Nephron progenitor cell (in vitro differentiated cells): ENCODE results near the gene THSD4.
"Not testable (repeated sequence)": the region's sequence is repeated elsewhere in the genome, so short reads cannot be mapped to it uniquely, and the experiment has no call there.

Experiments used
- DNase-seq: peaks from one replicate; pipeline ENCODE4 v3.0.0; 2021
- H3K27ac Mint-ChIP-seq: 2 replicates; pipeline ENCODE4 v1.8.0; 2021; ENCODE audit warnings: mild to moderate bottlenecking, moderate library complexity, mixed read lengths
- H3K27me3 Mint-ChIP-seq: 2 replicates; pipeline ENCODE4 v1.8.0; 2021; ENCODE audit warnings: mild to moderate bottlenecking, low read depth, mixed read lengths; ENCODE audit not compliant: poor library complexity
- H3K36me3 Mint-ChIP-seq: 2 replicates; pipeline ENCODE4 v1.8.0; 2021; ENCODE audit warnings: low read depth, mixed read lengths
- H3K4me1 Mint-ChIP-seq: 2 replicates; pipeline ENCODE4 v1.8.0; 2021; ENCODE audit warnings: mixed read lengths
- H3K4me3 Mint-ChIP-seq: 2 replicates; pipeline ENCODE4 v1.8.0; 2021; ENCODE audit warnings: mild to moderate bottlenecking, moderate library complexity, mixed read lengths
- H3K9me3 Mint-ChIP-seq: 2 replicates; pipeline ENCODE4 v1.8.0; 2021; ENCODE audit warnings: mild to moderate bottlenecking, moderate library complexity, mixed read lengths
- TF ChIP-seq, protein P1 (sequence below): fragments of 200-600 bp; sonication (generic); IDR thresholded peaks from 2 replicates; pipeline ENCODE4 v1.5.0; 2021; ENCODE audit warnings: antibody characterized with exemption

The THSD4 gene

DNA sequence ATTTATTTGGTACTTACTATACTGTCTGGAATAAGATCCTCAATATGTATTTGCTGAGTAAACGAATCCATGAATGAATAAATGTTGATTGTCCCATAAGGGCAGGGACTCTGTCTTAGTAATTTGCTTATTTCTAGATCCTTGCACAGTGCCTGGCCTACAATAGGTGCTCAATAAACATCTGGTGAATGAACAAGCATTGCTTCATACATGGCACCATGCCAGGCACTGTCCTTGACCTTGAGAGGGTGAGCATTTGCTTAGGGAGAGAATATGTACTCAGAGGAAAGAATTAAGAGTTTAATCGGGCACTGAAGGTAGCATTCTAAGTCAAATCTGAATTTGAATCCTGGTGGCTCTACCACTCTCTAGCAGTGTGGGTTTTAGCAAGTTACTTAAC is 282.1 kb downstream of the THSD4 start:
- Mint-ChIP-seq H3K4me1 (peaks cover 46% of the 10 kb centered on the region), H3K9me3 (no peaks in the 10 kb centered on the region), H3K36me3 (no peaks in the 10 kb centered on the region), H3K4me3 (no peak overlapping the region), H3K27ac (no peak overlapping the region), H3K27me3 (peaks cover 3% of the 10 kb centered on the region)
- TF ChIP-seq, protein P1, sequence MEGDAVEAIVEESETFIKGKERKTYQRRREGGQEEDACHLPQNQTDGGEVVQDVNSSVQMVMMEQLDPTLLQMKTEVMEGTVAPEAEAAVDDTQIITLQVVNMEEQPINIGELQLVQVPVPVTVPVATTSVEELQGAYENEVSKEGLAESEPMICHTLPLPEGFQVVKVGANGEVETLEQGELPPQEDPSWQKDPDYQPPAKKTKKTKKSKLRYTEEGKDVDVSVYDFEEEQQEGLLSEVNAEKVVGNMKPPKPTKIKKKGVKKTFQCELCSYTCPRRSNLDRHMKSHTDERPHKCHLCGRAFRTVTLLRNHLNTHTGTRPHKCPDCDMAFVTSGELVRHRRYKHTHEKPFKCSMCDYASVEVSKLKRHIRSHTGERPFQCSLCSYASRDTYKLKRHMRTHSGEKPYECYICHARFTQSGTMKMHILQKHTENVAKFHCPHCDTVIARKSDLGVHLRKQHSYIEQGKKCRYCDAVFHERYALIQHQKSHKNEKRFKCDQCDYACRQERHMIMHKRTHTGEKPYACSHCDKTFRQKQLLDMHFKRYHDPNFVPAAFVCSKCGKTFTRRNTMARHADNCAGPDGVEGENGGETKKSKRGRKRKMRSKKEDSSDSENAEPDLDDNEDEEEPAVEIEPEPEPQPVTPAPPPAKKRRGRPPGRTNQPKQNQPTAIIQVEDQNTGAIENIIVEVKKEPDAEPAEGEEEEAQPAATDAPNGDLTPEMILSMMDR: no peak
- no peak for DNase-seq

- H3K27me3 Mint-ChIP-seq: peaks cover 3% of the 10 kb centered on the region
- no peak overlapping the region for H3K27ac Mint-ChIP-seq
- no peak for DNase-seq
- peaks cover 5% of the 10 kb centered on the region for H3K9me3 Mint-ChIP-seq
- no peak overlapping the region for H3K4me3 Mint-ChIP-seq
- no peaks in the 10 kb centered on the region for H3K36me3 Mint-ChIP-seq
- peaks cover 26% of the 10 kb centered on the region for H3K4me1 Mint-ChIP-seq
- TF ChIP-seq, protein P1: no peak
Observed at GRCh38 chr15:71400294-71400693, 285.0 kb downstream of the THSD4 start.

DNA sequence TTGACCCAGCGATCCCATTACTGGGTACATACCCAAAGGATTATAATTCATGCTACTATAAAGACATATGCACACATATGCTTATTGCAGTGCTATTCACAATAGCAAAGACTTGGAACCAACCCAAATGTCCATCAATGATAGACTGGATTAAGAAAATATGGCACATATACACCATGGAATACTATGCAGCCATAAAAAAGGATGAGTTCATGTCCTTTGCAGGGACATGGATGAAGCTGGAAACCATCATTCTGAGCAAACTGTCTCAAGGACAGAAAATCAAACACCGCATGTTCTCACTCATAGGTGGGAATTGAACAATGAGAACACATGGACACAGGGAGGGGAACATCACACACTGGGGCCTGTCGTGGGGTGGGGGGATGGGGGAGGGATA is 286.5 kb downstream of the THSD4 start:
- peaks cover 23% of the 10 kb centered on the region for H3K4me1 Mint-ChIP-seq
- H3K9me3 Mint-ChIP-seq, H3K27me3 Mint-ChIP-seq, H3K4me3 Mint-ChIP-seq, H3K36me3 Mint-ChIP-seq, DNase-seq, H3K27ac Mint-ChIP-seq: not testable (repeated sequence)

DNA sequence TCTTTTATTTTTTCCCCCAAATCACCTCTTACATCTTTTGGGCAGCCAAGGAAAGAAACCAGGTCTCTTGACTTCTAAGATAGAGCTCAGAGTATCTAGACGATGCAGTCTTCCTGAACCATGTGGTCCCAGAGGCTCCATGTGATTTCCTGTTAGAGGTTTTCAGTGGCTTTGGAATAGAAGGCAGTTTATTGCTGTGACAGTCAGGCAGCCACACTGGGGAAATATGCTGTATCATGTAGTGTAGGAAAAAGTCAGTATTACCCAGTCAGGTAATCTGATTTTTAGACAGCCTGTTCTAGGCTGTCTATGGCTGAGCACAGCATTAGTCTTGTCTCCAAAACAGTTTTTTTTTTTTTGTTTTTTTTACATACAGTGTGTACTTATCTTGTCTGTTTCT is 294.3 kb downstream of the THSD4 start:
- H3K4me1 Mint-ChIP-seq: peaks cover 66% of the 10 kb centered on the region
- no peak overlapping the region for H3K27ac Mint-ChIP-seq
- TF ChIP-seq, protein P1: no peak
- no peak for DNase-seq
- no peak overlapping the region for H3K4me3 Mint-ChIP-seq
- H3K36me3 Mint-ChIP-seq: no peaks in the 10 kb centered on the region
- no peaks in the 10 kb centered on the region for H3K9me3 Mint-ChIP-seq
- H3K27me3 Mint-ChIP-seq: no peaks in the 10 kb centered on the region

GRCh38 chr15:71410347-71410746 is 295.1 kb downstream of the THSD4 start:
- peaks cover 66% of the 10 kb centered on the region for H3K4me1 Mint-ChIP-seq
- no peak overlapping the region for H3K27ac Mint-ChIP-seq
- no peaks in the 10 kb centered on the region for H3K9me3 Mint-ChIP-seq
- no peak overlapping the region for H3K4me3 Mint-ChIP-seq
- DNase-seq: no peak
- no peaks in the 10 kb centered on the region for H3K36me3 Mint-ChIP-seq
- TF ChIP-seq, protein P1: no peak
- H3K27me3 Mint-ChIP-seq: no peaks in the 10 kb centered on the region

- Mint-ChIP-seq H3K9me3 (peaks cover 3% of the 10 kb centered on the region), H3K27ac (peak overlapping the region; percentile 92), H3K36me3 (no peaks in the 10 kb centered on the region), H3K4me3 (peak overlapping the region; percentile 59), H3K4me1 (peaks cover 61% of the 10 kb centered on the region), H3K27me3 (no peaks in the 10 kb centered on the region)
- TF ChIP-seq, protein P1: no peak
- peak; percentile 73 for DNase-seq
Observed at GRCh38 chr15:71411538-71412482, 296.5 kb downstream of the THSD4 start.
